Keratinocyte (primary cell): ENCODE results near the gene CHRNA1. TPM values are rescaled to one million over a fixed set of nuclear protein-coding genes. Genes with fewer than 3 reads are reported as not detected.

Experiments used
- DNase-seq: peaks from one replicate; pipeline ENCODE4 v3.0.0-alpha.2; 2011; ENCODE audit warnings: low read depth, missing footprints, low spot score
- FAIRE-seq: peaks from 2 replicates; lab custom pipeline; 2011; peaks lifted over from hg19 to GRCh38; lab: Jason Lieb, UNC
- H2AFZ ChIP-seq: 2 replicates; pipeline ENCODE4 v1.6.0; 2012; ENCODE audit warnings: low read length, control low read depth, inconsistent platforms; ENCODE audit not compliant: control insufficient read depth
- H3K27ac ChIP-seq: 2 replicates; pipeline ENCODE4 v1.5.1; 2011; ENCODE audit warnings: low read length; ENCODE audit not compliant: control insufficient read depth, insufficient read depth
- H3K27me3 ChIP-seq: 3 replicates; pipeline ENCODE4 v1.6.0; 2011; ENCODE audit warnings: low read length; ENCODE audit not compliant: control insufficient read depth, insufficient read depth; ENCODE audit errors: extremely low read depth
- H3K36me3 ChIP-seq, 2 experiments: 2 replicates in 1 of 2; 3 replicates in 1 of 2; pipeline ENCODE4 v1.5.1; 2011; ENCODE audit warnings: low read length in 2 of 2, mild to moderate bottlenecking in 1 of 2; ENCODE audit not compliant: control insufficient read depth in 2 of 2, insufficient read depth in 2 of 2; ENCODE audit errors: extremely low read depth in 1 of 2
- H3K4me1 ChIP-seq: 3 replicates; pipeline ENCODE4 v1.5.1; 2011; ENCODE audit warnings: low read length; ENCODE audit not compliant: control insufficient read depth, insufficient read depth; ENCODE audit errors: extremely low read depth
- H3K4me2 ChIP-seq: 3 replicates; pipeline ENCODE4 v1.6.0; 2011; ENCODE audit warnings: low read depth, low read length; ENCODE audit not compliant: control insufficient read depth, insufficient read depth; ENCODE audit errors: extremely low read depth
- H3K4me3 ChIP-seq, 3 experiments: fragments of 200-600 bp in 1 of 3; sonication (generic) in 1 of 3; 2 replicates in 2 of 3; 3 replicates in 1 of 3; pipeline ENCODE4 v1.5.1; 2011 to 2016; ENCODE audit warnings: low read length in 3 of 3, mild to moderate bottlenecking in 3 of 3, control low read depth in 2 of 3, inconsistent platforms in 1 of 3, low read depth in 1 of 3, mixed read lengths in 1 of 3, mixed run types in 1 of 3, moderate library complexity in 1 of 3; ENCODE audit not compliant: control insufficient read depth in 2 of 3, insufficient read depth in 2 of 3; ENCODE audit errors: extremely low read depth in 1 of 3
- H3K79me2 ChIP-seq: 2 replicates; pipeline ENCODE4 v1.6.0; 2012; ENCODE audit warnings: low read length; ENCODE audit not compliant: control insufficient read depth, insufficient read depth
- H3K9ac ChIP-seq: 3 replicates; pipeline ENCODE4 v1.6.0; 2011; ENCODE audit warnings: low read length; ENCODE audit not compliant: control insufficient read depth, insufficient read depth; ENCODE audit errors: extremely low read depth
- H3K9me1 ChIP-seq: 3 replicates; pipeline ENCODE4 v1.6.0; 2011; ENCODE audit warnings: low read length; ENCODE audit not compliant: control insufficient read depth, insufficient read depth; ENCODE audit errors: extremely low read depth
- H3K9me3 ChIP-seq: 2 replicates; pipeline ENCODE4 v1.5.1; 2012; ENCODE audit warnings: low read depth, low read length; ENCODE audit not compliant: control insufficient read depth
- H4K20me1 ChIP-seq: 3 replicates; pipeline ENCODE4 v1.6.0; 2011; ENCODE audit warnings: low read length; ENCODE audit not compliant: control insufficient read depth, insufficient read depth; ENCODE audit errors: extremely low read depth
- EZH2 ChIP-seq: IDR thresholded peaks from one replicate; pipeline ENCODE4 v1.6.1; 2012; ENCODE audit warnings: inconsistent platforms, mild to moderate bottlenecking, low read length, moderate library complexity
- dilution Hi-C: fragments of 300-500 bp; cut with MboI; formaldehyde crosslinking; loops from one replicate; pipeline ENCODE4 v1.7.0; 2020; ENCODE audit warnings: low sequenced_read_pairs; ENCODE audit not compliant: extremely low pct_ligation_motif_present
- polyA plus RNA-seq, 5 experiments: library from polyadenylated mRNA; depleted of rRNA in 3 of 5; stranded (reverse) in 3 of 5; stranded (forward) in 1 of 5; unstranded in 1 of 5; fragments of >200 nt; gene quantifications; 1 replicate in 1 of 5; 2 replicates in 3 of 5; 3 replicates in 1 of 5; pipeline versions ENCODE4 v1.2.1 to v1.2.3, GENCODE V29; 2011 to 2012; ENCODE audit warnings: missing spikeins in 2 of 5, low read depth in 1 of 5, low replicate concordance in 1 of 5
- TF ChIP-seq, protein P1 (sequence below), 3 experiments: IDR thresholded peaks in 1 of 3; conservative IDR thresholded peaks in 1 of 3; optimal IDR thresholded peaks in 1 of 3; 2 replicates in 2 of 3; 3 replicates in 1 of 3; pipeline versions ENCODE3 to v1.5.1; 2011; ENCODE audit warnings: low read length in 3 of 3, mild to moderate bottlenecking in 3 of 3, moderate library complexity in 2 of 3, control low read depth in 1 of 3, inconsistent platforms in 1 of 3; ENCODE audit not compliant: insufficient read depth in 2 of 3; ENCODE audit errors: extremely low read depth in 1 of 3

CHRNA1 gene
- polyA plus RNA-seq, 1 donor (not counting 4 experiments of a cell fraction or from before 2014, with no cell fraction given), result not detected

DNA sequence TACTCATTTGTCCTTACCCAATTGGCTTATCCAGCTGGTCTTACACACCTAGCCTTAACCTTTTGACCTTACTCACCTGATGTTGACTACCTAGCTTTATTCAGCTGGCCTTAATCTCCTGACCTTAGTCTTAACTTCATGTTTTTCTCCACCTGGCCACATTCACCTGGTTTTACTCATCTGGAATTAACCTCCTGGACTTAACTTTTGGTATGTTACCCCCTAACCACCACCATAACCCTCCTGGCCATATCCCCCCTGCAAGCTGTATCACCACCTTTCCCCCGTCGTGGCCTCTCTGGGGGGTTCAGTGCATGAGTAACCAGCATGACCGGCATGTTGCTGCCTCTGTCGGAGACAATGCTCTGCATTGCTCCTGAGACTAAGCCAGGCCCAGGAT is 45.7 kb downstream of the CHRNA1 start:
- H2AFZ ChIP-seq, result no peak overlapping the region
- no peaks in the 10 kb centered on the region for H3K9me3 ChIP-seq
- no peak overlapping the region for H3K4me3 ChIP-seq
- H3K27ac ChIP-seq, result no peak overlapping the region
- DNase-seq, result no peak
- no peaks in the 10 kb centered on the region for H3K4me1 ChIP-seq
- H4K20me1 ChIP-seq, result no peaks in the 10 kb centered on the region
- H3K79me2 ChIP-seq, result no peaks in the 10 kb centered on the region
- peaks cover 5% of the 10 kb centered on the region for H3K27me3 ChIP-seq
- H3K4me2 ChIP-seq, result no peak overlapping the region
- H3K9ac ChIP-seq, result no peak overlapping the region
- dilution Hi-C loops, result no loop called here
- TF ChIP-seq EZH2, result no peak
- TF ChIP-seq, protein P1, sequence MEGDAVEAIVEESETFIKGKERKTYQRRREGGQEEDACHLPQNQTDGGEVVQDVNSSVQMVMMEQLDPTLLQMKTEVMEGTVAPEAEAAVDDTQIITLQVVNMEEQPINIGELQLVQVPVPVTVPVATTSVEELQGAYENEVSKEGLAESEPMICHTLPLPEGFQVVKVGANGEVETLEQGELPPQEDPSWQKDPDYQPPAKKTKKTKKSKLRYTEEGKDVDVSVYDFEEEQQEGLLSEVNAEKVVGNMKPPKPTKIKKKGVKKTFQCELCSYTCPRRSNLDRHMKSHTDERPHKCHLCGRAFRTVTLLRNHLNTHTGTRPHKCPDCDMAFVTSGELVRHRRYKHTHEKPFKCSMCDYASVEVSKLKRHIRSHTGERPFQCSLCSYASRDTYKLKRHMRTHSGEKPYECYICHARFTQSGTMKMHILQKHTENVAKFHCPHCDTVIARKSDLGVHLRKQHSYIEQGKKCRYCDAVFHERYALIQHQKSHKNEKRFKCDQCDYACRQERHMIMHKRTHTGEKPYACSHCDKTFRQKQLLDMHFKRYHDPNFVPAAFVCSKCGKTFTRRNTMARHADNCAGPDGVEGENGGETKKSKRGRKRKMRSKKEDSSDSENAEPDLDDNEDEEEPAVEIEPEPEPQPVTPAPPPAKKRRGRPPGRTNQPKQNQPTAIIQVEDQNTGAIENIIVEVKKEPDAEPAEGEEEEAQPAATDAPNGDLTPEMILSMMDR (optimal IDR thresholded peaks at IDR 0.05 in 1 of 3, IDR thresholded peaks at IDR 0.05 in 1 of 3, conservative IDR thresholded peaks at IDR 0.05 in 1 of 3; ENCODE audit: extremely low read depth in 1 of 3, insufficient read depth in 2 of 3, low read length in 3 of 3), result no peak
- no peaks in the 10 kb centered on the region for H3K36me3 ChIP-seq
- no peak for FAIRE-seq
- no peaks in the 10 kb centered on the region for H3K9me1 ChIP-seq

- Histone ChIP-seq H3K9me1 (no peaks in the 10 kb centered on the region), H3K36me3 (no peaks in the 10 kb centered on the region), H3K79me2 (no peaks in the 10 kb centered on the region), H3K9me3 (no peaks in the 10 kb centered on the region), H4K20me1 (no peaks in the 10 kb centered on the region), H3K4me3 (no peak overlapping the region), H3K27me3 (peaks cover 5% of the 10 kb centered on the region), H2AFZ (no peak overlapping the region), H3K4me2 (no peak overlapping the region), H3K9ac (no peak overlapping the region), H3K4me1 (no peaks in the 10 kb centered on the region), H3K27ac (no peak overlapping the region)
- TF ChIP-seq, protein P1 (optimal IDR thresholded peaks at IDR 0.05 in 1 of 3, IDR thresholded peaks at IDR 0.05 in 1 of 3, conservative IDR thresholded peaks at IDR 0.05 in 1 of 3; ENCODE audit: extremely low read depth in 1 of 3, insufficient read depth in 2 of 3, low read length in 3 of 3), result no peak
- TF ChIP-seq EZH2, result no peak
- DNase-seq, result no peak
- FAIRE-seq, result no peak
- dilution Hi-C loops, result no loop called here
These were observed 46.4 kb downstream of the CHRNA1 start for GRCh38 chr2:174717916-174718315.
